HFF-Myc (cell line): ENCODE data around the gene DLX3.

Experiments
- DNase-seq: peaks from one replicate; pipeline ENCODE4 v3.0.0-alpha.2; 2011; ENCODE audit warnings: low read depth; ENCODE audit errors: extremely low read depth
- H3K4me3 ChIP-seq: replicated peaks from 2 replicates; pipeline ENCODE4 v1.5.1; 2011; ENCODE audit warnings: low read depth, mild to moderate bottlenecking, control low read depth, low read length
- TF ChIP-seq, protein P1 (sequence below): IDR thresholded peaks from 2 replicates; pipeline ENCODE4 v1.5.1; 2012; ENCODE audit warnings: mild to moderate bottlenecking, low read depth, low read length, control low read depth; ENCODE audit errors: missing control alignments

DLX3 gene

GRCh38 chr17:50029185-50029584 lies 34.2 kb upstream of the DLX3 start:
- TF ChIP-seq, protein P1, sequence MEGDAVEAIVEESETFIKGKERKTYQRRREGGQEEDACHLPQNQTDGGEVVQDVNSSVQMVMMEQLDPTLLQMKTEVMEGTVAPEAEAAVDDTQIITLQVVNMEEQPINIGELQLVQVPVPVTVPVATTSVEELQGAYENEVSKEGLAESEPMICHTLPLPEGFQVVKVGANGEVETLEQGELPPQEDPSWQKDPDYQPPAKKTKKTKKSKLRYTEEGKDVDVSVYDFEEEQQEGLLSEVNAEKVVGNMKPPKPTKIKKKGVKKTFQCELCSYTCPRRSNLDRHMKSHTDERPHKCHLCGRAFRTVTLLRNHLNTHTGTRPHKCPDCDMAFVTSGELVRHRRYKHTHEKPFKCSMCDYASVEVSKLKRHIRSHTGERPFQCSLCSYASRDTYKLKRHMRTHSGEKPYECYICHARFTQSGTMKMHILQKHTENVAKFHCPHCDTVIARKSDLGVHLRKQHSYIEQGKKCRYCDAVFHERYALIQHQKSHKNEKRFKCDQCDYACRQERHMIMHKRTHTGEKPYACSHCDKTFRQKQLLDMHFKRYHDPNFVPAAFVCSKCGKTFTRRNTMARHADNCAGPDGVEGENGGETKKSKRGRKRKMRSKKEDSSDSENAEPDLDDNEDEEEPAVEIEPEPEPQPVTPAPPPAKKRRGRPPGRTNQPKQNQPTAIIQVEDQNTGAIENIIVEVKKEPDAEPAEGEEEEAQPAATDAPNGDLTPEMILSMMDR = no peak
- no peak overlapping the region for H3K4me3 ChIP-seq

GRCh38 chr17:50028736-50029120 lies 33.7 kb upstream of the DLX3 start:
- H3K4me3 ChIP-seq = no peak overlapping the region
- DNase-seq = no peak
- TF ChIP-seq, protein P1 = no peak

More at GRCh38 chr17:50029185-50029584, 34.2 kb upstream of the DLX3 start:
- no peak for DNase-seq

GRCh38 chr17:50027881-50028735 lies 33.1 kb upstream of the DLX3 start:
- DNase-seq = no peak
- H3K4me3 ChIP-seq = peak overlapping the region; percentile 29; the same call in 1 of the 2 replicates
- TF ChIP-seq, protein P1 = no peak

- peak overlapping the region; percentile 29 for H3K4me3 ChIP-seq
- peak; percentile 78 for DNase-seq
- TF ChIP-seq, protein P1 = no peak
Observed at GRCh38 chr17:50027172-50027880, 32.3 kb upstream of the DLX3 start.

GRCh38 chr17:50026837-50027171 lies 31.8 kb upstream of the DLX3 start:
- H3K4me3 ChIP-seq = peak overlapping the region; percentile 29
- DNase-seq = peak; percentile 65
- TF ChIP-seq, protein P1 = peak; percentile 85

DNA sequence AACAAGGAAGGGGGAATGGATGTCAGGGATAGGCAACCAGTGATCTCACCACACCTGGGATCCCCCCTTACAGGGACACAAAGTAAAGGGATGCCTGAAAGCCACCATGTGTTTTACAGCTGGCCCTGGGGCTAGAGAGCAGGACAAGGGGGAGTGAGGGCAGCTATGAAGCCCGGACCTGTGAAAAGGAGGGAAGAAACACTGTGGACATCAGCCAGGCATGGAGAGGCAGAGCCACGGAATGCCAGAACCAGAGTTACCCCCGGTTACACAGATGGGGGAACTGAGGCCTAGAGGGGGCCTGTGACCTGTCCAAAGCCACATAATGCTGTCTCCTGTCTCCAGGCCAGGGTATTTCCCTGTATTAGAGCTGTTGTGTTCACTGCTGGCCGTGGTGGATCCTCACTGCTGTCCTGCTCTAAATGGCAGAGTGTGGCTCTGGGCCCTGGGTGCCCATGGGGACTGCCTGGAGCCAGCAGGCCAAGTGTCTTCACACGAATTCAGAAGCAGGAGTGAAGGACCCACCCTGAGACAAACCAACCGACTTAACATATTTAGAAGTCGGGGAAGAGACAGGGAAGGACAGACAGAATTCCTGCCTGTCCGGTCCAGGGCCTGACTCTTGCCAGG lies 31.1 kb upstream of the DLX3 start:
- no peak overlapping the region for H3K4me3 ChIP-seq
- DNase-seq = no peak
- TF ChIP-seq, protein P1 = no peak
